Breast epithelium (tissue), 3 donors: ENCODE results near the gene PLP2.

Experiments
- CTCF ChIP-seq, 3 donors: fragments of 450-650 bp; IDR thresholded peaks; one replicate each; pipeline ENCODE4 v1.5.1; 2016 to 2017; ENCODE audit warnings: antibody characterized with exemption in 3 of 3, mild to moderate bottlenecking in 3 of 3, moderate library complexity in 3 of 3
- POLR2A ChIP-seq: fragments of 450-650 bp; IDR thresholded peaks from one replicate; pipeline ENCODE4 v1.6.1; 2016; ENCODE audit warnings: antibody characterized with exemption, mild to moderate bottlenecking, moderate library complexity

DNA sequence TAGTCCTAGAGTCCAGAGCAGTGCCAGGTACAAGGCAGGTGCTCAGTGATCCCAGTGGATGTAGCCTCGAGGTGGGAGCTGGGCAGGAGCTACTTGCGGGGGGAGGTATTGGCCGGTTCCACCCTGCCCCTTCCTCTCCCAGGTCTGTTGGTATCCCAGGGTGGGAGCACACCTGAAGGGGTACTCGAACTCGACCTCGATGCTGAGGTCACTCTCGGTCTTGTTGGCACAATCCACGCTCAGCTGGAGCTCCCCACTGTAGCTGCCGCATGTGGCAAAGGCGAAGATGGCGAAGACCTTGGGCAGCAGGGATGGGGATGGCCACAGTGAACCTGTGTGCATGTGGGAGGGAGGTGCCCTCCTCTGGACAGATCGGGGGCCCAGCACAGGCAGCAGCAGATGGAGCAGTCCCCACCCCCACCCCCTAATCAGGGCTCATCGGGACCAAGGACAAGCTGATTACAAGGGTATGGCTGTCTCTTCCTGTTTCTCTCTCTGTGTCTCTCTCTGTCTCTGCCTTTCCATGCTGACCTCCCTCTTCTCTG is 25.9 kb downstream of the PLP2 start:
- TF ChIP-seq POLR2A = no peak
- no peak for TF ChIP-seq CTCF (IDR thresholded peaks at IDR 0.05)
